Suprapubic skin (tissue), 4 donors: ENCODE measurements around the gene CLMP. TPM values are rescaled to one million over a fixed set of nuclear protein-coding genes. Genes with fewer than 3 reads are reported as not detected.

Experiments used
- DNase-seq, 2 donors: peaks; one replicate each; pipeline ENCODE4 v3.0.0-alpha.2; 2019; ENCODE audit warnings: low spot score in 2 of 2
- H3K27ac ChIP-seq: fragments of 200-600 bp; sonication (generic); one replicate; pipeline ENCODE4 v1.5.1; 2019
- H3K27me3 ChIP-seq: fragments of 200-600 bp; sonication (generic); one replicate; pipeline ENCODE4 v1.5.1; 2019
- H3K36me3 ChIP-seq: fragments of 200-600 bp; sonication (generic); one replicate; pipeline ENCODE4 v1.5.1; 2019
- H3K4me1 ChIP-seq: fragments of 200-600 bp; sonication (generic); one replicate; pipeline ENCODE4 v1.5.1; 2019
- H3K4me3 ChIP-seq: fragments of 200-600 bp; sonication (generic); one replicate; pipeline ENCODE4 v1.5.1; 2019; ENCODE audit warnings: mild to moderate bottlenecking
- H3K9me3 ChIP-seq: fragments of 200-600 bp; sonication (generic); one replicate; pipeline ENCODE4 v1.5.1; 2019
- EP300 ChIP-seq: sonication (generic); formaldehyde crosslinking; IDR thresholded peaks from one replicate; pipeline ENCODE4 v1.6.1; 2017; ENCODE audit warnings: antibody characterized with exemption
- POLR2A ChIP-seq, 2 donors: fragments of 450-650 bp; IDR thresholded peaks; one replicate each; pipeline ENCODE4 v1.6.1; 2017; ENCODE audit warnings: antibody characterized with exemption in 2 of 2, mild to moderate bottlenecking in 2 of 2, moderate library complexity in 2 of 2
- POLR2AphosphoS5 ChIP-seq, 3 donors: sonication (generic); formaldehyde crosslinking; IDR thresholded peaks; one replicate each; pipeline ENCODE4 v1.6.1; 2017; ENCODE audit warnings: antibody characterized with exemption in 3 of 3
- WGBS: methylation state at CpG from one replicate; pipeline ENCODE4 v1.1.5; 2018; 5-methylcytosine and 5-hydroxymethylcytosine counted together
- total RNA-seq, 4 donors: library from RNA; depleted of rRNA; stranded (reverse); fragments of >200 nt; gene quantifications; one replicate each; pipeline ENCODE4 v1.1.0, GENCODE V29; 2016
- TF ChIP-seq, protein P1 (sequence below), 2 donors: fragments of 200-600 bp in 1 of 2; fragments of 450-650 bp in 1 of 2; sonication (generic) in 1 of 2; IDR thresholded peaks; one replicate each; pipeline ENCODE4 v1.5.1; 2016 to 2019; ENCODE audit warnings: antibody characterized with exemption in 2 of 2, mild to moderate bottlenecking in 1 of 2, moderate library complexity in 1 of 2

CLMP gene
- total RNA-seq, 4 donors from 2014 or later = 17.5 to 26.9 (median 19.9) TPM

DNA sequence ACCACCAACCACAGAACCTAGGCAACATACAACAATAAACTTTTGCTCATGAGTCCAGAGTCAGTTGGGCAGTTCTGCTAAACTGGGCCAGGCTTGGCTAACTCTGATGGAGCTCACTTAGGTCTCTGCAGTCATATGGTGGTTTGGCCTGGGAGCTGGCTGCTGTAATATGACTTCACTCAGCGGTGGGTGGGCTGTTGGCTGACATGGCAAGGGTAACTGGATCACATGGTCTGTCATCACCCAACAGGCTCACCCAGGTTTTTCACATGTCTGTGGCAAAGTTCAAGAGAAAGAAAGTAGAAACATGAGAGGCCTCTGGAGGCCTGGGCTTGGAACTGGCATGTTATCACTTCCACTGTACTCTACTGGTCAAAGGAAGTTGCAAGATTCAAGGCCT, 43.2 kb upstream of the CLMP start:
- peak in 1 of 3 donors; percentile 42 for TF ChIP-seq POLR2AphosphoS5 (IDR thresholded peaks at IDR 0.05)
- TF ChIP-seq, protein P1, sequence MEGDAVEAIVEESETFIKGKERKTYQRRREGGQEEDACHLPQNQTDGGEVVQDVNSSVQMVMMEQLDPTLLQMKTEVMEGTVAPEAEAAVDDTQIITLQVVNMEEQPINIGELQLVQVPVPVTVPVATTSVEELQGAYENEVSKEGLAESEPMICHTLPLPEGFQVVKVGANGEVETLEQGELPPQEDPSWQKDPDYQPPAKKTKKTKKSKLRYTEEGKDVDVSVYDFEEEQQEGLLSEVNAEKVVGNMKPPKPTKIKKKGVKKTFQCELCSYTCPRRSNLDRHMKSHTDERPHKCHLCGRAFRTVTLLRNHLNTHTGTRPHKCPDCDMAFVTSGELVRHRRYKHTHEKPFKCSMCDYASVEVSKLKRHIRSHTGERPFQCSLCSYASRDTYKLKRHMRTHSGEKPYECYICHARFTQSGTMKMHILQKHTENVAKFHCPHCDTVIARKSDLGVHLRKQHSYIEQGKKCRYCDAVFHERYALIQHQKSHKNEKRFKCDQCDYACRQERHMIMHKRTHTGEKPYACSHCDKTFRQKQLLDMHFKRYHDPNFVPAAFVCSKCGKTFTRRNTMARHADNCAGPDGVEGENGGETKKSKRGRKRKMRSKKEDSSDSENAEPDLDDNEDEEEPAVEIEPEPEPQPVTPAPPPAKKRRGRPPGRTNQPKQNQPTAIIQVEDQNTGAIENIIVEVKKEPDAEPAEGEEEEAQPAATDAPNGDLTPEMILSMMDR (IDR thresholded peaks at IDR 0.05) = no peak
- H3K4me3 ChIP-seq = no peak overlapping the region
- H3K36me3 ChIP-seq = no peaks in the 10 kb centered on the region
- peak; percentile 86 to 89 for DNase-seq
- no peaks in the 10 kb centered on the region for H3K9me3 ChIP-seq
- no peaks in the 10 kb centered on the region for H3K27me3 ChIP-seq
- no CpG with 5 or more reads among the region's 1 CpG for WGBS
- peaks cover 5% of the 10 kb centered on the region for H3K4me1 ChIP-seq
- H3K27ac ChIP-seq = peak overlapping the region; percentile 12

DNA sequence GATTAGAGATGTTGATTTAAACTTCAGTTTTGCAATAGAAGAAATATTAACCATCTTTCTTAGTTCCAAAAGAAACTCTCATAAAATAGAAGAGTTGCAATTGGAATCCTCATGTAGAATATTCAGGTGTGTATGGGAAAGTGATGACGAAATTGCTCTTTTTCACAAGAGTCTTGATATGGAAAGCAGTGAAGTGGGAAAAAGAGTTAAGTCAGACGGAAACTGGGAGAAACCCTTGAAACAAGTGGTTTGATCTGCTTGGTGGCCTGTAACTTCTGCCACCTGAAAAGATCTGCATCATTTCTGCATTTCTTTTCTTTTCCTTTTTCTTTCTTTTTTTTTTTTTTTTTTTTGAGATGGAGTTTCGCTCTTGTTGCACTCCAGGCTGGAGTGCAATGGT, 41.8 kb upstream of the CLMP start:
- TF ChIP-seq, protein P1 (IDR thresholded peaks at IDR 0.05) = no peak
- TF ChIP-seq POLR2AphosphoS5 (IDR thresholded peaks at IDR 0.05) (no peak), POLR2A (IDR thresholded peaks at IDR 0.05) (no peak), EP300 (no peak)
- peaks cover 5% of the 10 kb centered on the region for H3K4me1 ChIP-seq
- WGBS = 93% methylated on average over 3 of the region's 3 CpGs

DNA sequence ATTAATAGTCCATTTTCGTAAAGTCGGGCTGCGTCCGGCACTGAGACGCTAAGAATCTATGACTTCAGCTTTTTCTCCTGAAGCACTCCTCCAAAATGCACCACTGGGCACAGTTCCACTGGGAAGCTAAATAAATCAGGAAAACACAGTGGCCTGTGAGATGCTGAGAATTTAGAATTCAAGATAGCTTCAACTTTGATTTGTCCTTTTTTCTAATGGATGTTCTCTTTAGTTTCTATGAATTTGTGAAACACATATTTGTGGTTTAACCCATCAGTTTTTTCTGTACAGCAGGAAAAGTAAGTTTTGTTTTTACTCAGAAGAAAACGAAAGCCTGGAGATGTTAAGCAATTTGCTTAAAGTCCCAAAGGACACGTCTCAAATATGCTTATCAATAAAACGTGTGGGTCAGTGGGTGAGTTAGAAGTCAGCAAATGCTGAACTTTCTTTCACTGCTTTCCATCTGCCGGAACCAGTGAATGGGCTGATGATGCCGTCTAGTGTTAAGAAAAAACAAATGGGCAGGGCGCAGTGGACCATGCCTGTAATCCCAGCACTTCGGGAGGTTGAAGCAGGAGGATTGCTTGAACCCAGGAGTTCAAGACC, 40.7 kb upstream of the CLMP start:
- Histone ChIP-seq H3K4me3 (no peak overlapping the region), H3K27ac (no peak overlapping the region), H3K4me1 (peaks cover 5% of the 10 kb centered on the region), H3K36me3 (no peaks in the 10 kb centered on the region), H3K27me3 (no peaks in the 10 kb centered on the region), H3K9me3 (no peaks in the 10 kb centered on the region)
- TF ChIP-seq POLR2AphosphoS5 (IDR thresholded peaks at IDR 0.05) = no peak
- TF ChIP-seq, protein P1 (IDR thresholded peaks at IDR 0.05) = no peak
- TF ChIP-seq EP300 = no peak
- TF ChIP-seq POLR2A (IDR thresholded peaks at IDR 0.05) = no peak
- WGBS = 75% methylated on average over 12 of the region's 12 CpGs
- no peak for DNase-seq

More for the DNA sequence above, 41.8 kb upstream of the CLMP start:
- H3K27me3 ChIP-seq = no peaks in the 10 kb centered on the region
- DNase-seq = no peak
- no peak overlapping the region for H3K4me3 ChIP-seq
- no peak overlapping the region for H3K27ac ChIP-seq
- H3K9me3 ChIP-seq = no peaks in the 10 kb centered on the region
- no peaks in the 10 kb centered on the region for H3K36me3 ChIP-seq

DNA sequence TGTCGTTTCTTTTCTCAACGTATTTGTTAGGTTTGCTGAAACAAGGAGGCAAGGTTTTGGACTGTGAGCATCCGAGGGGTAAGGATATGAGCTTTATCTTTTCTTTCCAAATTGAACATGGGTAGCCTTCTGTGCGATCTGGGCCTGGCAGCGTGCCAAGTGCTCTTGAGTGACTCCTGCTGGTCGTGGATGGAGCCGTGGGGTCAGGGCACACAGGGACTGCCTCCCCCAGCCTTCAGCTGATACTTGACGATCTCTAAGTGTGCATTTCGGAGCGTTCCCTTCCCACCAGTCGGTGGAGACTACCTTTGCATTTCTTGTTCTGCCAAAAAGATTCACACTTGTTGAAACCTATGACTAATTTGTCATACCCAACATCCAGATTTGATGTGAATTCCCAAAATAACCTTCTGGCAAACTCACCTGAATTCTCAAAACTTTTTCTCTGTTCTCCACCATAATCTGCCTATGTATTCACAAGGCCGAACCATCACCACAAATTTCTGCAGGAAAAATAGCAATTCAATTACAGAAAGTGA, 40.1 kb upstream of the CLMP start:
- peak; percentile 72 to 82 for DNase-seq
- Histone ChIP-seq H3K9me3 (no peaks in the 10 kb centered on the region), H3K4me3 (no peak overlapping the region), H3K27ac (no peak overlapping the region), H3K36me3 (no peaks in the 10 kb centered on the region), H3K27me3 (no peaks in the 10 kb centered on the region), H3K4me1 (peaks cover 5% of the 10 kb centered on the region)
- TF ChIP-seq EP300 = no peak
- TF ChIP-seq, protein P1 (IDR thresholded peaks at IDR 0.05) = peak in 1 of 2 donors; percentile 10
- 63% methylated on average over 12 of the region's 12 CpGs for WGBS

DNA sequence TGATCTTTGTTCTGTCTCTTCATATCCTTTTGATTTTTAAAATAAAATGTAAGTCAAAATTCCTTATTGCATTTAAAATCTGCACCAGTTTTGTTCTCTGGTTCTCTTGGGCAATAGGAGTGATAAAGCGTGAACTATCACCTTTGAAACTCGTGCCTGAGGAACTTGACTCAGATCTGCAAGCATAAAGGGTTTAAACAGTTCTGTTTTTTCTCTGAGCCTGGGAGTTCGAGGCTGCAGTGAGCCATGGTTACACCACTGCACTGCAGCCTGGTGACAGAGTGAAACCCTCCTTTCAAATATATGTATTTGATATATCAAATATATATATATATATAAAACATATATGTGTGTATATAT, 38.9 kb upstream of the CLMP start:
- peaks cover 2% of the 10 kb centered on the region for H3K4me1 ChIP-seq
- WGBS = 83% methylated on average over 3 of the region's 3 CpGs
- no peak for TF ChIP-seq POLR2AphosphoS5 (IDR thresholded peaks at IDR 0.05)
- no peak for TF ChIP-seq POLR2A (IDR thresholded peaks at IDR 0.05)
- TF ChIP-seq EP300 = no peak
- TF ChIP-seq, protein P1 (IDR thresholded peaks at IDR 0.05) = no peak
- no peaks in the 10 kb centered on the region for H3K36me3 ChIP-seq
- H3K27ac ChIP-seq = no peak overlapping the region
- no peak for DNase-seq
- no peak overlapping the region for H3K4me3 ChIP-seq
- H3K27me3 ChIP-seq = no peaks in the 10 kb centered on the region
- no peaks in the 10 kb centered on the region for H3K9me3 ChIP-seq
